SJSA1 (cell line): ENCODE data around the gene INSR. TPM values are rescaled to one million over a fixed set of nuclear protein-coding genes. Genes with fewer than 3 reads are reported as not detected.
"Not testable (repeated sequence)": the region's sequence is repeated elsewhere in the genome, so short reads cannot be mapped to it uniquely, and the experiment has no call there.

ENCODE experiments used
- DNase-seq, 2 experiments: peaks; one replicate each; pipeline ENCODE4 v3.0.0-alpha.2; 2015 to 2020; ENCODE audit warnings: low spot score in 2 of 2, low read depth in 1 of 2
- H3K27ac ChIP-seq: fragments of 250-450 bp; sonication (Bioruptor Pico); 2 replicates; pipeline ENCODE4 v1.5.1; 2020; ENCODE audit warnings: mild to moderate bottlenecking, moderate library complexity
- H3K27me3 ChIP-seq: fragments of 250-450 bp; sonication (Bioruptor Pico); replicated peaks from 2 replicates; pipeline ENCODE4 v1.5.1; 2020; ENCODE audit warnings: mild to moderate bottlenecking, moderate library complexity
- H3K36me3 ChIP-seq: fragments of 250-450 bp; sonication (Bioruptor Pico); 2 replicates; pipeline ENCODE4 v1.5.1; 2020; ENCODE audit warnings: mild to moderate bottlenecking
- H3K4me1 ChIP-seq: fragments of 250-450 bp; sonication (Bioruptor Pico); replicated peaks from 2 replicates; pipeline ENCODE4 v1.6.1; 2021; ENCODE audit warnings: mild to moderate bottlenecking
- H3K4me3 ChIP-seq: fragments of 250-450 bp; sonication (Bioruptor Pico); 2 replicates; pipeline ENCODE4 v1.5.1; 2020; ENCODE audit warnings: mild to moderate bottlenecking
- H3K9me3 ChIP-seq: fragments of 250-450 bp; sonication (Bioruptor Pico); replicated peaks from 2 replicates; pipeline ENCODE4 v1.5.1; 2020; ENCODE audit warnings: mild to moderate bottlenecking
- total RNA-seq: library from RNA; depleted of rRNA; stranded (reverse); fragments of >200 nt; shearing (Covaris generic); gene quantifications from 2 replicates; pipeline ENCODE4 v1.2.3, GENCODE V29; 2014

Gene INSR
- total RNA-seq, 1 experiment from 2014 or later: 1.2 TPM

DNA sequence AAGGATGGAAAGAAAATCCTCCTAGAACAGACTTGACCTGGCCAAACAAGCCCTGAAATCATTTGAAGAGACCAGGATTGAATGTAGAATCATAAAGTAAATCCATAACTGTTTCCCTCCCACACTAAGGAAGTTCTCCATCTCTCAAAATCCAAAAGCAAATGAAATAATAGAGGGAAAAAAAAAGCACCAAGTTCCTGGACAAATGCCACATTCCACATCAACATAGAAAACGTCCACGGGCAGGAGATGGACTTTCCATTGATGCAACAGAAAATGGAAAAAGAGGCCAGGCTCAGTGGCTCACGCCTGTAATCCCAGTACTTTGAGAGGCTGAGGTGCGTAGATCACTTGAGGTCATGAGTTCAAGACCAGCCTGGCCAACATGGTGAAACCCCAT, 56.2 kb downstream of the INSR start:
- no peaks in the 10 kb centered on the region for H3K36me3 ChIP-seq
- peaks cover 11% of the 10 kb centered on the region for H3K9me3 ChIP-seq
- H3K4me3 ChIP-seq: no peak overlapping the region
- no peak for DNase-seq
- no peak overlapping the region for H3K27ac ChIP-seq
- H3K4me1 ChIP-seq: no peaks in the 10 kb centered on the region
- H3K27me3 ChIP-seq: no peaks in the 10 kb centered on the region

DNA sequence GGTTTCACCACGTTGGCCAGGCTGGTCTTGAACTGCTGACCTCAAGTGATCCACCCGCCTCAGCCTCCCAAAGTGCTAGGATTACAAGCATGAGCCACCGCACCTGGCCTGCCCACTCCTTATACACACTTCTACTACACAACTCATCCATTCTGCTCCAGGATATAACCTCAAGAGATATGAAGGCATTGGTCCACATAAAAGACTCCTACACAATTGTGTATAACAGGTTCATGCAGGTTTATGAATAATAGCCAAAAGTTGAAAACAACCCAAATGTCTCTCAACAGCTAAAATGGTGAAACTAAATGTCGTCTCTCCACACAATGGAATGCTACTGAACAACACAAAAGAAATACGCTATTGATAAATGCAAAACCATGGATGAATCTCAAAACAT, 58.1 kb downstream of the INSR start:
- Histone ChIP-seq H3K9me3 (peaks cover 11% of the 10 kb centered on the region), H3K4me1 (no peaks in the 10 kb centered on the region), H3K27me3 (no peaks in the 10 kb centered on the region), H3K36me3 (no peaks in the 10 kb centered on the region), H3K27ac (no peak overlapping the region), H3K4me3 (no peak overlapping the region)
- no peak for DNase-seq

DNA sequence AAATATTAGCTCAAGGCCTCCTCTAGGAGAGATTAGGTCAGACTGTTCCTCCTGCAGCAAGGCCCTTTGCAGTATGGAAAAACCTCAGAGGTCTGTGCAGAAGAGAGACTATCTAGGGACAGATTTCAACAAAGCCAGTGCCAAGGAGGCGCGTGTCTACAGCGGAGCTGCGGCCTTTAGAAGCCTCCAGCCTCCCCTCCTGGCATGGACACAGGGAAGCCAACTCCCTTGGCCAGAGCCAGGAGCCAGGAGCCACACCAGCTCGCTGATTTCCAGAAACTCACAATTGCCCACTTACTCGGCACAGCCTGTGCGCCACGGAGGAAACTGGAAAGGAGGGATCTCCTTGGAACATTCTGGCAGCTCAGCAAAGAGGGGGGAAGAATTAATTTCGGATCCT, 63.4 kb downstream of the INSR start:
- Histone ChIP-seq H3K27me3 (no peaks in the 10 kb centered on the region), H3K27ac (no peak overlapping the region), H3K4me1 (no peaks in the 10 kb centered on the region), H3K9me3 (no peaks in the 10 kb centered on the region), H3K36me3 (no peaks in the 10 kb centered on the region), H3K4me3 (no peak overlapping the region)
- no peak for DNase-seq

DNA sequence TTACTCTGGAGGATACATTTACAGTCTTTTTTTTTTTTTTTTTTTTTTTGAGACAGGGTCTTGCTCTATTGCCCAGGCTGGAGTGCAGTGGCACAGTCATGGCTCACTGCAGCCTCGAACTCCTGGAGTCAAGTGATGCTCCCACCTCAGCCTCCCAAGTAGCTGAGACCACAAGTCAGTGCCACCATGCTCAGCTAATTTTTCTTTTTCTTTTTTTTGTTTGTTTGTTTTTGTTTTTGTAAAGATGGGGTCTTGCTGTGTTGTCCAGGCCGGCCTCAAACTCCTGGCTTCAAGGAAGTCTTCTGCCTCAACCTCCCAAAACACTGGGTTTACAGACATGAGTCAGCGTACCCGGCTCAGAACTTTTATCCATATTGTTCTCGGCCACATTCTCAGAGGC, 64.5 kb downstream of the INSR start:
- no peaks in the 10 kb centered on the region for H3K9me3 ChIP-seq
- no peak overlapping the region for H3K4me3 ChIP-seq
- H3K4me1 ChIP-seq: no peaks in the 10 kb centered on the region
- no peak overlapping the region for H3K27ac ChIP-seq
- H3K27me3 ChIP-seq: no peaks in the 10 kb centered on the region
- H3K36me3 ChIP-seq: no peaks in the 10 kb centered on the region
- no peak for DNase-seq

DNA sequence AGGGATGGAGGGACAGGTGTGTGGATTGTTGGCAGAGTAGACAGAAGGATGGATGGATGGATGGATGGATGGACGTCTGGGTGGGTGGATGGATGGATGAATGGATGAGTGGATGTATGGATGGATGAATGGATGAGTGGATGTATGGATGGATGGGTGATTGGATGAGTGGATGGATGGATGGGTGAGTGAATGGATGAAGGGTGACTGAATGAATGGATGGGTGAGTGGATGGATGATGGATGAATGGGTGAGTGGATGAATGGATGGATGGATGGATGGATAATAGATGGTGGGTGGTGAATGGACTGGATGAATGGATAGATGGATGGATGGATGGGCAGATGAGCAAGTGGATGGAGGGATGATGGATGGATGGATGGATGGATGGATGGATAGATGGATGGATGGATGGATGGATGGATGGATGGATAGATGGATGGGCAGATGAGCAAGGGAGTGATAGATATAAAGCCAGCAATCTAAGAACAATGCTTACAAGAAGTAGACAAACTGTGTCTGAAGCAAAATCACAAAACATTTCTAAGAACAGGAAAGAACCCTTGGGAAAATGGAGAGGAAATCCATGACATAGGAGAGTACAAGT, 65.2 kb downstream of the INSR start:
- Histone ChIP-seq H3K4me1 (no peaks in the 10 kb centered on the region), H3K4me3 (no peak overlapping the region), H3K9me3 (no peaks in the 10 kb centered on the region), H3K27ac (no peak overlapping the region), H3K27me3 (no peaks in the 10 kb centered on the region), H3K36me3 (no peaks in the 10 kb centered on the region)
- no peak for DNase-seq

DNA sequence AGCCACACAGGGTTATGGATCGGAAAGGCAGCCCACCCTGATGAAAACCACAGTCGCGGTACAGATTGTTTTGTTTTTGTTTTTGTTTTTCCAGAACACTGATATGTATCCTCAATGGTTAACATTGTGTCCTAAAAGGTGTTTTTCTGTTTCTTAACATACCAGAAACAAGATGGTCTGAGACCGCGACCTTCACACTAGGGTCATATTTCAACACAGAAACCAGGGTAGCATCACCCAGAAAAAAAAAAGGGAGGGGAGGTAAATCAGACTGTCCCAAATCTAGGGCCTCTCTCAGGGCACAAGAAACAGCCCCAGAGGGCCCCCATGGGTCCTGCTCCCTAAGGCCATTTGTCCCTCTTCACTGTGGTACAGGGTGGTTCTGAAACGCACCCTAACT, 66.5 kb downstream of the INSR start:
- DNase-seq: no peak
- no peaks in the 10 kb centered on the region for H3K9me3 ChIP-seq
- H3K27me3 ChIP-seq: no peaks in the 10 kb centered on the region
- H3K36me3 ChIP-seq: no peaks in the 10 kb centered on the region
- H3K4me1 ChIP-seq: no peaks in the 10 kb centered on the region
- H3K27ac ChIP-seq: no peak overlapping the region
- no peak overlapping the region for H3K4me3 ChIP-seq

DNA sequence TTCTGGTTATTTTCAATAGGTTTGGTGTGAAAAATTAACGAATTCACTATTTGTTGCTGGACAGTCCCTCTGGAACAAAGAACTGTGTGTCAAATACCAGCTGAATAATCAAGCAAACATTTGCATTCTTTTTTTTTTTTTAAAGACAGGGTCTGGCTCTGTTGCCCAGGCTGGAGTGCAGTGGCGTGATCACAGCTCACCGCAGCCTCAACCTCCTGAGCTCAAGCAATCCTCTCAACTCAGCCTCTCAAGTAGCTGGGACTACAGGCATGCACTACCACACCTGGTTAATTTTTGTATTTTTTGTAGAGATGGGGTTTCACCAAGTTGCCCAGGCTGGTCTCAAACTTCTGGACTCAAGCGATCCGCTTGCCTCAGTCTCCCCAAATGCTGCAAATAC, 67.1 kb downstream of the INSR start:
- H3K4me1 ChIP-seq, DNase-seq, H3K36me3 ChIP-seq, H3K4me3 ChIP-seq, H3K9me3 ChIP-seq, H3K27ac ChIP-seq, H3K27me3 ChIP-seq: not testable (repeated sequence)

DNA sequence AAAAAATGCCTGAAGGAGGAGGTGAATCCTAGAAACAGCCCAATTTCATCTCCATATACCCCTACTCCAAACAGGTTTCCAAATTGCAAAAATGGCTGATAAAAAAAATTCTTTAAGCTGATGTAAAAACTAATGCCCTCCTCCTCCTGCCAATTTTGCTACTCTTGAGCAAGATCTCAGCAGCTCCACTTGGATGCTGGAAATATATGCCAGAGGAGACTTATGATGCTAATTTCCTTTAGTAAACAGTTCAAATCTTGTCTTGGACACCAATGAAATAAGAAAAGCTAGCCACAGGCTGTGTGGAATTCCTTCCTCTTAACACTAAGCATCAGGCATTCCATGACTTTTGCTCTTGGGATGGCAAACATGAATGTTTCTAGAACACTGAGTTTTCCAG, 67.5 kb downstream of the INSR start:
- H3K4me1 ChIP-seq: no peaks in the 10 kb centered on the region
- DNase-seq: no peak
- no peak overlapping the region for H3K4me3 ChIP-seq
- H3K36me3 ChIP-seq: no peaks in the 10 kb centered on the region
- no peaks in the 10 kb centered on the region for H3K9me3 ChIP-seq
- H3K27ac ChIP-seq: no peak overlapping the region
- no peaks in the 10 kb centered on the region for H3K27me3 ChIP-seq

DNA sequence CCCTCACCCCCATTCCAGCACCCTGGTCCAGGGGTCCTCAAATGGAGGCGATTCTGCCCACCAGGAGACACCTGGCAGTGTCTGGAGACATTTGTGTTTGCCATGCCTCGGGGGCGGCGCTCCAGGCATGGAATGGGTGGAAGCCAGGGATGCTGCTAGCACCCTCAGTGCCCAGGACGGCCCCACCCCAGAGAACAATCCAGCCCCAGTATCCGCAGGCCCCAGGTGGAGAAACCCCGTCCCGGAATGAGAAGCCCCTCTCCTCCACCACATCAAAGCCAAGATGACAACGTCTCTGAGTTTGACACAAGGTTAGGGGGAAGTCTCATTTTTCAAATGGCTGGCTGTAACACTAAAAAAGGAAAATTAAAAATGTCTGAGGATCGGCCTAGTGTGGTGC, 68.5 kb downstream of the INSR start:
- Histone ChIP-seq H3K27me3 (no peaks in the 10 kb centered on the region), H3K9me3 (peaks cover 3% of the 10 kb centered on the region; the same call in 1 of the 2 replicates), H3K36me3 (no peaks in the 10 kb centered on the region), H3K27ac (no peak overlapping the region), H3K4me3 (no peak overlapping the region), H3K4me1 (no peaks in the 10 kb centered on the region)
- no peak for DNase-seq

DNA sequence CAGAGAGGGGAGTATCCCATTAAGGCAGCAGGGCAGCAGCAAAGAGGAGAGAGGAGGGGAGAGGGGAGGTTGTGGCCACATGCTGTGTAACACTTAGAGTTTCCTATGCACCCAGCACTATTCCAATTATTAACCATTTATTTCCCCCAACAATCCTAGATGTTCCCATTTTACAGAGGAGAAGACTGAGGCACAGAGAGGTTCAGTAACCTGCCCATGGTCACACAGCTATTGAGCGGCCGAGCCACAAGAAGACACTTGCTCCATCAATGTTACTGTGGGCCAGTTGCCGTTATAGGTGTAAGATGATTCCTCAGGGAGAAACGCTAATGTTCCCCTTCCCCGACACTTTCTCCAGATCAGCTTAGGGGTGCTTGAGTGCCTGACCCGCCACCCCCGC, 69.2 kb downstream of the INSR start:
- Histone ChIP-seq H3K4me1 (no peaks in the 10 kb centered on the region), H3K9me3 (peaks cover 3% of the 10 kb centered on the region; the same call in 1 of the 2 replicates), H3K27ac (no peak overlapping the region), H3K36me3 (no peaks in the 10 kb centered on the region), H3K4me3 (no peak overlapping the region), H3K27me3 (no peaks in the 10 kb centered on the region)
- no peak for DNase-seq

DNA sequence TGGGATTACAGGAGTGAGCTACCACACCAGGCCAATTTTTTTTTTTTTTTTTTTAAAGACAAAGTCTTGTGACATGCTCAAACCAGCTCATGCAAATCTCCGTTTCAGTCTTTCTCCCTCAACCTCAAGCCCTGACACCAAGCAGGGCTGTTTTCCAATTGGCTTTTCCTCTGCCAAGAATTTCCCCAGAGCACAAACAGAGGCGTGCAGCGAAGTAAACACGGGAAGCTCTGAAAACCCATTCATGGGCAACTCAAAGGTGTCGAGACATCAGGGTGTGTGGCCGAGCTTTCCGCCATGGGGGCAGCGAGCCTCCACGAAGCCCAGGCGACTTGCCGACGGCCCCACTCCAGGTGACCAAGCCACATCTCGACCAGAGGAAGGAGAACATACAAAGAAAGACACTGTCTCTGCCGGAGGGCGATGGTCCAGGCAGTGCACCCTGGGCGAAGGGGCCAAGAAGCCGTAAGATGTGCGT, 70.0 kb downstream of the INSR start:
- no peak for DNase-seq
- H3K4me1 ChIP-seq: no peaks in the 10 kb centered on the region
- H3K27me3 ChIP-seq: no peaks in the 10 kb centered on the region
- no peak overlapping the region for H3K4me3 ChIP-seq
- peaks cover 3% of the 10 kb centered on the region; the same call in 1 of the 2 replicates for H3K9me3 ChIP-seq
- H3K27ac ChIP-seq: no peak overlapping the region
- no peaks in the 10 kb centered on the region for H3K36me3 ChIP-seq

DNA sequence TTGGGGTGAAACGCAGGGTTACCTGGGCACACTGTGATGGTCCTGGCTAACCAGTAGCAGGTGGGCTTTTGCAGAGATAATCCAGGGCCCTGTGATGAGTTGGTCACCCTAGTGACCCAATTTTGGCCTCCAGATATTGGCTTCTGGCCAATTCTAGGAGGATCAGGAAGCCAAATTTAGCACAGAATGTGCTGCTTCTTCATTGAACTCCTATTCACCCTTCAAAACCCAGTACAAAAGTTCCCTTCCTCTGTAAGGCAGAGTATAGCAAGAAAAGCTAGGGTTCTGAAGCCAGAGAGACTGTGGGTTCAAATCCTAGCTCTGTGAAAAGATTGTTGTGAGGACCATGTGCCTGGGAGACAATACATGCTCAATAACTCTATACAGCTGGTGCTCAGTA, 70.8 kb downstream of the INSR start:
- Histone ChIP-seq H3K4me1 (no peaks in the 10 kb centered on the region), H3K27ac (no peak overlapping the region), H3K27me3 (no peaks in the 10 kb centered on the region), H3K4me3 (no peak overlapping the region), H3K9me3 (peaks cover 3% of the 10 kb centered on the region; the same call in 1 of the 2 replicates), H3K36me3 (no peaks in the 10 kb centered on the region)
- no peak for DNase-seq

DNA sequence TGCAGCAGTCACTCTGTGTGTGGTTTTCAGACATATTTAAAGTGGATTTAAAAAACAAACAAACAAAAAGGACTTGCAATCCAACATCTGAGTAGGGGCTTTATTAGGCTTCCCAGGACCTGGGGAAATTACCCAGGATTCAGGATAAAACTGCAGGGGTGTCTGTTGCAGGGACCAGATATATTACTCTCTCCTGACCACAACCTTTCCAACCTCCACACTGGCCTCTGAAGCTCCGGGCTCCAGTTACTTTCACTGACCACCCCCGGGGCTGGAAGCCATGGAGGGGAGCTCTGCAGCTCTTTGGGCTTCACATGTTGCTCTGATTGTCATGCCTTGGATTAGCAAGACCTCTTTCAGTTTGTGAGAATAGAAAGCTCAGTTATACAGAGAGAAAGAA, 75.2 kb downstream of the INSR start:
- H3K27me3 ChIP-seq: no peaks in the 10 kb centered on the region
- DNase-seq: no peak
- peaks cover 3% of the 10 kb centered on the region; the same call in 1 of the 2 replicates for H3K9me3 ChIP-seq
- H3K27ac ChIP-seq: no peak overlapping the region
- no peaks in the 10 kb centered on the region for H3K36me3 ChIP-seq
- no peak overlapping the region for H3K4me3 ChIP-seq
- no peaks in the 10 kb centered on the region for H3K4me1 ChIP-seq

DNA sequence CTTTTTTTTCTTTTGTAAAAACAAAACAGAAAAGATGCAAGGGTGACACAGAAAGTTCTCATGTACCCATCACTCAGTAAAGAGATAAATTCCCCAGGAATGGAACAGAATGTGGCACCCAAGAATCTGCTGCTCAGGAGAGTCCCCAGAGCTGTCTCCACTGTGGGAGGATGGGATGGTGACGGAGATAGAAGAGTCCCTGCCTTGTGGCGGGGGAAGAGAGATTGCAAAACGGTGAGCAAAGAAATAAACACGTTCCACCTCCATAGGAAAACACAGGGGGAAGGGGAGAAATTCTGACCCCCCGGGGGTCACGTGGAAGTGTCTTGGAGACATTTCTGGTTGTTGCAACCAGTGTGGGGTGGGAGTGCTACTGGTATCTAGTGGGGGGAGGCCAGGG, 76.4 kb downstream of the INSR start:
- Histone ChIP-seq H3K4me3 (no peak overlapping the region), H3K9me3 (peaks cover 3% of the 10 kb centered on the region; the same call in 1 of the 2 replicates), H3K27ac (no peak overlapping the region), H3K36me3 (no peaks in the 10 kb centered on the region), H3K27me3 (no peaks in the 10 kb centered on the region), H3K4me1 (no peaks in the 10 kb centered on the region)
- DNase-seq: no peak

DNA sequence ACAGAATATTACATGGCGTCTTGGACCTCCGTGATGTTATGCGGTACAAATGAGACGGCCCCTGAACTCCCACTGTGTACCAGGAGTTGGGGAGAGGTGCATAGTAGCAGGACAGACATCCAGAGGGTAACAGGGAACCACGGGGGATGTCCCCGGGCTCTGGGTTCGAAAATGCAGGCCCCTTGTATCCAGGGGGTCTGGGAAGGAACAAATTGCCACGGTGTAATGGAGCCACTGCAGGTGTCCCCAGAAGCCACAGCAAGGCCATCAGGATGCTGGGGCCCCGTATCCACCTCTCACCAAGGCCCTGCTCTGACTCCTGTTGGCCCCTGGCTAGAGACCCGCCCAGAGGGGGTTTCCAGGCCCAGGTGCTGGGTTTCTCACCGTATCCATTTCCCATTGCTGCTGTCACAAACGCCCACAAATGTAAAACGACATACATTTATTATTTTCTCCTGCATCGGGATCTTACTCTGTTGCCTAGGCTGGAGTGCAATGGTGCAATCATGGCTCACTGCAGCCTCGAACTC, 77.8 kb downstream of the INSR start:
- no peak for DNase-seq
- H3K27ac ChIP-seq: no peak overlapping the region

More for the DNA sequence above, 77.8 kb downstream of the INSR start:
- H3K36me3 ChIP-seq: no peaks in the 10 kb centered on the region
- peaks cover 3% of the 10 kb centered on the region; the same call in 1 of the 2 replicates for H3K9me3 ChIP-seq
- H3K4me3 ChIP-seq: no peak overlapping the region
- H3K27me3 ChIP-seq: no peaks in the 10 kb centered on the region
- H3K4me1 ChIP-seq: no peaks in the 10 kb centered on the region
